BLaER1 treated with 17β-estradiol and CSF1 and Interleukin-3, amounts not matched to agents 10 nM and 100 nM (cell line): ENCODE results near the gene THRB.

Source experiments
- H3K27ac ChIP-seq, 11 experiments: shearing (Covaris generic); formaldehyde crosslinking; 2 replicates each; pipeline ENCODE4 v1.8.1; 2022
- H3K27me3 ChIP-seq, 11 experiments: shearing (Covaris generic); formaldehyde crosslinking; 2 replicates each; pipeline ENCODE4 v1.8.1; 2022
- H3K36me3 ChIP-seq, 11 experiments: shearing (Covaris generic); formaldehyde crosslinking; 2 replicates each; pipeline ENCODE4 v1.8.1; 2022
- H3K4me1 ChIP-seq, 10 experiments: shearing (Covaris generic); formaldehyde crosslinking; 2 replicates each; pipeline ENCODE4 v1.8.1; 2022
- H3K4me2 ChIP-seq, 11 experiments: shearing (Covaris generic); formaldehyde crosslinking; 2 replicates each; pipeline ENCODE4 v1.8.1; 2022
- H3K4me3 ChIP-seq, 10 experiments: shearing (Covaris generic); formaldehyde crosslinking; 2 replicates each; pipeline ENCODE4 v1.8.1; 2022
- H3K9ac ChIP-seq, 11 experiments: shearing (Covaris generic); formaldehyde crosslinking; 2 replicates each; pipeline ENCODE4 v1.8.1; 2022
- H3K9me3 ChIP-seq, 11 experiments: shearing (Covaris generic); formaldehyde crosslinking; replicated peaks in 1 of 11; 2 replicates each; pipeline ENCODE4 v1.8.1; 2022
- H4K20me1 ChIP-seq, 11 experiments: shearing (Covaris generic); formaldehyde crosslinking; 2 replicates each; pipeline ENCODE4 v1.8.1; 2022
- Cebpa-rat ChIP-seq, 11 experiments: shearing (Covaris generic); IDR thresholded peaks; 2 replicates each; pipeline ENCODE4 v1.8.1; 2022

Gene THRB

DNA sequence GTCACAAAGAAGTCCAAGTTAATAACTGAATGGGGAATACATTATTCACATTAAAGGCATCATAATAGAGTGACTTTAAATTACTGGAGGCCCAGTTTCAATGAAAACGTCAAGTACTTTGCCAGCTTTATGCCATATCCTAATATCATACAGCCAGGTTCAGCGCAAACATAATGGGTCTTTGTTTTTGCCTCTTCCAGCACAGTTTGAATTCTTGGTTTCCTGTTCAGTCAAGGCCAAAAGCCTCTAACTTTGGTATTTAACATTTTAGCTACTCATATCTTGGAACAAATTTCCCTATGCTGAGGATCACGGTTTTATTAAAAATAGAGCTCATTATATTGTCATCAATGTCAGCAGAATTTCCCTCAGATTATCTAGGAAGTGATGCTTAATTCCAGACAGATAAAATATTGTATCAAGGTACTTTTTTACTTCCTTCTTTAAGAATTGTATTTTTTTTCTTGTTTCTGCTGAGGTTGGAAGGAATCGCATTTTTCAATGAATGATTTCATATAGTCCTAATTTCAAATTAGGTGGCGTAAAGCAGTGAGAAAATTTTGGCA, 269.2 kb downstream of the THRB start:
- Histone ChIP-seq H3K4me3 (no peak overlapping the region), H3K9ac (no peak overlapping the region), H4K20me1 (no peaks in the 10 kb centered on the region), H3K27me3 (no peaks in the 10 kb centered on the region), H3K4me1 (peaks cover 11 to 42% (median 24%) of the 10 kb centered on the region in 10 experiments; a peak in 18 of 20 replicates), H3K9me3 (peaks cover 0 to 15% (median 6%) of the 10 kb centered on the region in 11 experiments; a peak in 14 of 22 replicates), H3K27ac (peak overlapping the region in 1 of 11 experiments; percentile 13; a peak in 1 of 22 replicates), H3K4me2 (peak overlapping the region in 1 of 11 experiments; percentile 26; a peak in 1 of 22 replicates), H3K36me3 (no peaks in the 10 kb centered on the region)
- TF ChIP-seq Cebpa-rat (IDR thresholded peaks at IDR 0.05): no peak

DNA sequence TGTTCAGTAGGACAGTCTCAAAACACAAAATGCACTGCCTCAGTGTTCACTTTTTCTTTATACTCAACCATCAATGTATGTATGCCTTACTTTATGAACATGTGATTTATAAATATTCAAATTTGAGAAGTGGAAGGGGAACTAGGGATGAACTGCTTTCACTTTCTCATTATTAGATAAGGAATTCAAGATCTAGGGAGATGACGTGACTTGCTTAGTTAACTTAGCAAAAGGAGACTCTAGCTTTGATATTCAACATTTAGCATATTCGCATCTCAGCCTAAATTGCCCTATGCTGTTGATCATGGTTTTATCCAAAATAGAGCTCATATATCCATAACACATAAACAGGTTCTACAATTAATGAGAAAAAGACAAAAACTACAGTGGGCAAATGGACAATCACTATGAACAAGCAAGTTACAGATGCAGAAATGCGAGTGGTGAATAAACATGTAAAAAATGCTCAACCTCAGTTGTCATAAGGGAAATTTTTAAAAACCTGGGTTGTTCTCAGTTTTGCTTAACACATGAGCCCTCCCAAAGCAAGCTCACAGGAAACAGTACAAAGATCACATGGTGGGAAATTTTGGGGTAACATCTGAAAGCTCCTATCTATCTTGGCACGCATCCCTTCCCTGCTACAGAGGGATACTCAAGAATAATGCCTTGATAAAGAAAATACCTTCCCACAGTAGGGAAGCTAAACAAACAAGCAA, 269.8 kb downstream of the THRB start:
- peaks cover 11 to 43% (median 24%) of the 10 kb centered on the region in 10 experiments; a peak in 18 of 20 replicates for H3K4me1 ChIP-seq
- H3K27ac ChIP-seq: peak overlapping the region in 3 of 11 experiments; percentile 9 to 34 (median 23); a peak in 2 of 22 replicates
- no peak overlapping the region for H3K9ac ChIP-seq
- H3K27me3 ChIP-seq: no peaks in the 10 kb centered on the region
- H3K36me3 ChIP-seq: no peaks in the 10 kb centered on the region
- H3K4me2 ChIP-seq: peak overlapping the region in 4 of 11 experiments; percentile 14 to 26 (median 17); a peak in 4 of 22 replicates
- H4K20me1 ChIP-seq: no peaks in the 10 kb centered on the region
- H3K4me3 ChIP-seq: no peak overlapping the region
- no peak for TF ChIP-seq Cebpa-rat (IDR thresholded peaks at IDR 0.05)
- peaks cover 0 to 15% (median 6%) of the 10 kb centered on the region in 11 experiments; a peak in 14 of 22 replicates for H3K9me3 ChIP-seq

- Histone ChIP-seq H4K20me1 (no peaks in the 10 kb centered on the region), H3K4me2 (peak overlapping the region; percentile 7 to 68 (median 51); a peak in 19 of 22 replicates), H3K4me3 (no peak overlapping the region), H3K9me3 (peaks cover 0 to 15% (median 6%) of the 10 kb centered on the region in 11 experiments; a peak in 14 of 22 replicates), H3K27me3 (no peaks in the 10 kb centered on the region), H3K36me3 (no peaks in the 10 kb centered on the region), H3K4me1 (peaks cover 11 to 43% (median 24%) of the 10 kb centered on the region in 10 experiments; a peak in 18 of 20 replicates), H3K9ac (peak overlapping the region in 4 of 11 experiments; percentile 41 to 71 (median 55); a peak in 7 of 22 replicates), H3K27ac (peak overlapping the region in 8 of 11 experiments; percentile 6 to 88 (median 72); a peak in 15 of 22 replicates)
- TF ChIP-seq Cebpa-rat (IDR thresholded peaks at IDR 0.05): peak in 1 of 11 experiments; percentile 31; a peak in 3 of 22 replicates
Observed at GRCh38 chr3:24222165-24222805, 272.4 kb downstream of the THRB start.

GRCh38 chr3:24220859-24221657, 273.6 kb downstream of the THRB start:
- TF ChIP-seq Cebpa-rat (IDR thresholded peaks at IDR 0.05): no peak
- Histone ChIP-seq H3K27me3 (no peaks in the 10 kb centered on the region), H3K4me2 (peak overlapping the region in 8 of 11 experiments; percentile 42 to 68 (median 54); a peak in 11 of 22 replicates), H3K4me1 (peaks cover 11 to 43% (median 24%) of the 10 kb centered on the region in 10 experiments; a peak in 18 of 20 replicates), H3K9me3 (peaks cover 0 to 15% (median 6%) of the 10 kb centered on the region in 11 experiments; a peak in 14 of 22 replicates), H3K27ac (peak overlapping the region in 6 of 11 experiments; percentile 64 to 85 (median 76); a peak in 10 of 22 replicates), H3K36me3 (no peaks in the 10 kb centered on the region), H4K20me1 (no peaks in the 10 kb centered on the region), H3K9ac (no peak overlapping the region), H3K4me3 (no peak overlapping the region)

- Histone ChIP-seq H3K36me3 (no peaks in the 10 kb centered on the region), H4K20me1 (no peaks in the 10 kb centered on the region), H3K9ac (no peak overlapping the region), H3K4me2 (no peak overlapping the region), H3K9me3 (no peaks in the 10 kb centered on the region), H3K27ac (no peak overlapping the region), H3K27me3 (no peaks in the 10 kb centered on the region), H3K4me1 (peaks cover 0 to 4% (median 0%) of the 10 kb centered on the region in 10 experiments; a peak in 3 of 20 replicates), H3K4me3 (no peak overlapping the region)
- no peak for TF ChIP-seq Cebpa-rat (IDR thresholded peaks at IDR 0.05)
Observed at GRCh38 chr3:24215502-24215901, 279.1 kb downstream of the THRB start.

DNA sequence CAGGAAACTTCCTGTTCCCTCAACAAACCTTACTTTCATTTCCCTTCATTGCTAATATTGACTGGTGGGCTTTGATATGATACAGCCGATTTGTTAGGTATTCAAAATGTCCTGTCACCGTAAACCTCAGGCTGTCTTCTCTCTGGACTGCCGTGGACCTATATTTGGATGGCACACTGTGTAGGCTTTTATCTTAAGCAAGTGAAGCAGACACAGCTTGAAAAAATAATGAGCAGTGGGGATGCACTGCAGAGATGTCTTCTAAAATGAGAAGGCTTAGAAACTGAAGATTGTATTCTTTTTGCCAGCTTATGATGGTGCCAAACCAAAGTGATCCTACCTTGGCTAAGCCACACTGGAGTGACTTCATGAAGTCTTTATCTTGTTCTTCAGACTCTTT, 283.3 kb downstream of the THRB start:
- no peak overlapping the region for H3K4me2 ChIP-seq

DNA sequence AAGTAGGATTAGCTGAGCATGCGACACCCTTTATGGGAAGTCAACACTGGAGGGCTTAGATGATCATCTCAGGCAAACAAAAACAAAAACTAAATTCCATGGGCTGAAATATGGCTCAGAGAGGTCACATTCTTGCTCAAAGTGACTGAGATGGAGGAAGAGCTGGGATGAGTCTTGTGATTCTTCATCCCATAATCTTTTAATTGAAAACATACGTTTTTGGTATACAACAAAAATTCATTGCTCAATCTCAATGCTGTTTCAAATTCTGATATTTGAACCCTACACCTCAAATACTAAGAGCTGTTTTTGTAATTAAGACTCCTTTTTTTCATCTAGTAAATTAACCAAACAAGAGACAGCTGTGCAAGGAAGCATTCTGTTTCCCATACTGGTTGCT, 292.6 kb downstream of the THRB start:
- Histone ChIP-seq H3K4me1 (no peaks in the 10 kb centered on the region), H3K9me3 (peaks cover 10 to 21% (median 17%) of the 10 kb centered on the region in 11 experiments; a peak in 18 of 22 replicates), H3K27me3 (no peaks in the 10 kb centered on the region), H3K9ac (no peak overlapping the region), H4K20me1 (no peaks in the 10 kb centered on the region), H3K4me2 (no peak overlapping the region), H3K36me3 (no peaks in the 10 kb centered on the region), H3K4me3 (no peak overlapping the region), H3K27ac (no peak overlapping the region)
- TF ChIP-seq Cebpa-rat (IDR thresholded peaks at IDR 0.05): no peak

More for the DNA sequence above, 283.3 kb downstream of the THRB start:
- TF ChIP-seq Cebpa-rat (IDR thresholded peaks at IDR 0.05): no peak
- Histone ChIP-seq H3K27me3 (no peaks in the 10 kb centered on the region), H3K27ac (no peak overlapping the region), H3K9me3 (no peaks in the 10 kb centered on the region), H4K20me1 (no peaks in the 10 kb centered on the region), H3K36me3 (no peaks in the 10 kb centered on the region), H3K4me1 (no peaks in the 10 kb centered on the region), H3K4me3 (no peak overlapping the region), H3K9ac (no peak overlapping the region)

DNA sequence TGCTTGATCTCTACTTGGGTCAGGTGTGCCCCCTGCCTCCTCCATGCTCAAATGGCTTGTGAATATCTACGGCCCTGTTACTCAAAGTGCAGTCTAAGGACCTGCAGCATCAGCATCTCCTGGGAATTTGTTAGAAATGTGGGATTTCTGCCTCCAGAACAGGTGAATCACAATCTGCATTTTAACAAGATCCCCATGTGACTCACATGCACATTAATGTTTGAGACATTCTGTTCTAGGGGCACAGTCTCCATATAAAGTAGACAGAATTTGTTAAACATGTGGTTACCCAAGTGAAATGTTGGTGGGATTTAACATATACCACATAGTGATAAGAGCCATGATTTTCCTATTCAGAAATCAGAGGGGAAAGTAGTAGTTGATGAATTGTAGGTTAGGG, 293.3 kb downstream of the THRB start:
- no peak for TF ChIP-seq Cebpa-rat (IDR thresholded peaks at IDR 0.05)
- H3K27ac ChIP-seq: no peak overlapping the region
- H3K27me3 ChIP-seq: no peaks in the 10 kb centered on the region
- H4K20me1 ChIP-seq: no peaks in the 10 kb centered on the region
- no peak overlapping the region for H3K9ac ChIP-seq
- peaks cover 10 to 21% (median 17%) of the 10 kb centered on the region in 11 experiments; a peak in 18 of 22 replicates for H3K9me3 ChIP-seq
- no peak overlapping the region for H3K4me3 ChIP-seq
- H3K4me1 ChIP-seq: no peaks in the 10 kb centered on the region
- H3K36me3 ChIP-seq: no peaks in the 10 kb centered on the region
- H3K4me2 ChIP-seq: no peak overlapping the region
